Liver (tissue), 9 donors: ENCODE measurements around the gene ATOH8. TPM values are rescaled to one million over a fixed set of nuclear protein-coding genes. Genes with fewer than 3 reads are reported as not detected.

Experiments used
- DNase-seq: peaks from one replicate; pipeline ENCODE4 v3.0.0-alpha.2; 2017; ENCODE audit warnings: low spot score
- H3K27ac ChIP-seq, 2 donors: one replicate each; pipeline ENCODE4 v1.7.0; 2013; ENCODE audit warnings: inconsistent platforms in 2 of 2, low read length in 2 of 2, control low read depth in 1 of 2, low read depth in 1 of 2, mild to moderate bottlenecking in 1 of 2
- H3K27me3 ChIP-seq, 4 donors: one replicate each; pipeline versions ENCODE4 v1.6.1 to v1.7.0; 2013; ENCODE audit warnings: low read length in 3 of 4, inconsistent platforms in 1 of 4, mild to moderate bottlenecking in 1 of 4, moderate library complexity in 1 of 4; ENCODE audit not compliant: control insufficient read depth in 4 of 4, insufficient read depth in 4 of 4
- H3K36me3 ChIP-seq, 4 donors: one replicate each; pipeline versions ENCODE4 v1.6.1 to v1.7.0; 2013; ENCODE audit warnings: low read length in 3 of 4, mild to moderate bottlenecking in 3 of 4, low read depth in 1 of 4, moderate library complexity in 1 of 4; ENCODE audit not compliant: control insufficient read depth in 4 of 4, insufficient read depth in 3 of 4
- H3K4me1 ChIP-seq, 4 donors: one replicate each; pipeline versions ENCODE4 v1.6.1 to v1.7.0; 2013; ENCODE audit warnings: low read length in 3 of 4, mild to moderate bottlenecking in 3 of 4, moderate library complexity in 1 of 4; ENCODE audit not compliant: control insufficient read depth in 4 of 4, insufficient read depth in 4 of 4
- H3K4me3 ChIP-seq, 3 donors: one replicate each; pipeline versions ENCODE4 v1.6.1 to v1.7.0; 2013; ENCODE audit warnings: low read length in 3 of 3, control low read depth in 1 of 3, low read depth in 1 of 3, mild to moderate bottlenecking in 1 of 3
- H3K9ac ChIP-seq, 2 donors: one replicate each; pipeline ENCODE4 v1.7.0; 2013; ENCODE audit warnings: low read length in 2 of 2, mild to moderate bottlenecking in 2 of 2, moderate library complexity in 2 of 2, control low read depth in 1 of 2, low read depth in 1 of 2
- H3K9me3 ChIP-seq, 4 donors: one replicate each; pipeline versions ENCODE4 v1.6.1 to v1.7.0; 2013; ENCODE audit warnings: low read length in 3 of 4; ENCODE audit not compliant: control insufficient read depth in 4 of 4
- ATF3 ChIP-seq: IDR thresholded peaks from 2 replicates; pipeline ENCODE4 v1.6.1; 2016; ENCODE audit warnings: antibody characterized with exemption
- EGR1 ChIP-seq, 2 donors: IDR thresholded peaks; 2 replicates each; pipeline ENCODE4 v1.6.1; 2016 to 2018; ENCODE audit warnings: antibody characterized with exemption in 2 of 2, low read depth in 2 of 2
- FOXA1 ChIP-seq: IDR thresholded peaks from 2 replicates; pipeline ENCODE4 v1.6.1; 2016; ENCODE audit warnings: antibody characterized with exemption
- HNF4A ChIP-seq, 2 donors: conservative IDR thresholded peaks; 2 replicates each; pipeline ENCODE4 v1.6.1; 2016; ENCODE audit warnings: antibody characterized with exemption in 2 of 2, mild to moderate bottlenecking in 2 of 2
- JUND ChIP-seq, 2 donors: IDR thresholded peaks; 2 replicates each; pipeline ENCODE4 v1.6.1; 2016; ENCODE audit warnings: antibody characterized with exemption in 2 of 2
- MAX ChIP-seq: IDR thresholded peaks from 2 replicates; pipeline ENCODE4 v1.6.1; 2016; ENCODE audit warnings: antibody characterized with exemption
- NR2F2 ChIP-seq: IDR thresholded peaks from 2 replicates; pipeline ENCODE4 v1.6.1; 2016; ENCODE audit warnings: antibody characterized with exemption
- RAD21 ChIP-seq, 2 donors: IDR thresholded peaks; 2 replicates each; pipeline ENCODE4 v1.6.1; 2016; ENCODE audit warnings: antibody characterized with exemption in 2 of 2, mild to moderate bottlenecking in 2 of 2
- RXRA ChIP-seq, 2 donors: IDR thresholded peaks; 2 replicates each; pipeline ENCODE4 v1.6.1; 2017 to 2018; ENCODE audit warnings: antibody characterized with exemption in 2 of 2, mild to moderate bottlenecking in 1 of 2
- SP1 ChIP-seq: IDR thresholded peaks from 2 replicates; pipeline ENCODE4 v1.6.1; 2018; ENCODE audit warnings: antibody characterized with exemption, mild to moderate bottlenecking
- TAF1 ChIP-seq: conservative IDR thresholded peaks from 2 replicates; pipeline ENCODE4 v1.6.1; 2016; ENCODE audit warnings: antibody characterized with exemption, mild to moderate bottlenecking
- ZBTB33 ChIP-seq: IDR thresholded peaks from 2 replicates; pipeline ENCODE4 v1.6.1; 2016; ENCODE audit warnings: antibody characterized with exemption
- WGBS: extraction: QIAGEN DNeasy Blood & Tissue Kit; methylation state at CpG from one replicate; pipeline ENCODE4 v1.1.7; 2013; 5-methylcytosine and 5-hydroxymethylcytosine counted together
- polyA plus RNA-seq, 2 donors: library from polyadenylated mRNA; stranded (reverse) in 1 of 2; unstranded in 1 of 2; fragments of 200-250 nt in 1 of 2; fragments of >200 nt in 1 of 2; fragmentation: Nextera tagmentation in 1 of 2; extraction: Ambion mirVana in 1 of 2; gene quantifications; one replicate each; pipeline versions ENCODE4 v1.2.1 to v1.2.3, GENCODE V29; 2013 to 2015
- total RNA-seq, 2 donors: library from RNA; depleted of rRNA; stranded (reverse); fragments of >200 nt; gene quantifications; one replicate each; pipeline ENCODE4 v1.2.3, GENCODE V29; 2014
- TF ChIP-seq, protein P1 (sequence below): IDR thresholded peaks from 2 replicates; pipeline ENCODE4 v1.6.1; 2016; ENCODE audit warnings: antibody characterized with exemption, mild to moderate bottlenecking
- TF ChIP-seq, protein P2 (sequence below): fragments of 150-350 bp; IDR thresholded peaks from 2 replicates; pipeline ENCODE4 v1.5.1; 2017; ENCODE audit warnings: improper control_type of control experiment, low read depth, low read length; ENCODE audit not compliant: missing input control
- donor health status: healthy.
- donor health status: healthy.
- donor health status: healthy.
- donor health status: healthy.
- donor health status: healthy.

Gene ATOH8
- total and polyA plus RNA-seq, 4 donors: 0.33 to 37.7 (median 26.8) TPM

DNA sequence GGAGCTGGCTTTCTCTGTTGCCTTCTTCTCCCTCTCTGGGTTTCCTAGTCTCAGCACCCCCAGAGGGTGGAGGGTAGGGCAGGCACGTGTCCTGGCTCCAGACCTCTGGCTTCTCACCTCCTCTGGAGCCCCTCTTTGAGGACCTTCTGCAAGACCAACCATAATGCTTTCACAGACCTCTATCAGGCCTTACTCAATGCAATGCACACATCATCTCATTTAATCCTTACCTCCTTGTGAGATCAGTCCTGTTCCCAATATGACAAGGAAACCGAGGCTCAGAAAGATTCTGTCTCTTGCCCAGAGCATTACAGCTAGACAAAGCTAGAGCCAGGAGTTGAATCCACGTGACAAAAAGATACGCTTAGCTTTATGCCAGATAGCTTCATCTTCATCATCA lies 8.2 kb downstream of the ATOH8 start:
- no peak for DNase-seq
- no peaks in the 10 kb centered on the region for H3K27me3 ChIP-seq
- TF ChIP-seq, protein P1, sequence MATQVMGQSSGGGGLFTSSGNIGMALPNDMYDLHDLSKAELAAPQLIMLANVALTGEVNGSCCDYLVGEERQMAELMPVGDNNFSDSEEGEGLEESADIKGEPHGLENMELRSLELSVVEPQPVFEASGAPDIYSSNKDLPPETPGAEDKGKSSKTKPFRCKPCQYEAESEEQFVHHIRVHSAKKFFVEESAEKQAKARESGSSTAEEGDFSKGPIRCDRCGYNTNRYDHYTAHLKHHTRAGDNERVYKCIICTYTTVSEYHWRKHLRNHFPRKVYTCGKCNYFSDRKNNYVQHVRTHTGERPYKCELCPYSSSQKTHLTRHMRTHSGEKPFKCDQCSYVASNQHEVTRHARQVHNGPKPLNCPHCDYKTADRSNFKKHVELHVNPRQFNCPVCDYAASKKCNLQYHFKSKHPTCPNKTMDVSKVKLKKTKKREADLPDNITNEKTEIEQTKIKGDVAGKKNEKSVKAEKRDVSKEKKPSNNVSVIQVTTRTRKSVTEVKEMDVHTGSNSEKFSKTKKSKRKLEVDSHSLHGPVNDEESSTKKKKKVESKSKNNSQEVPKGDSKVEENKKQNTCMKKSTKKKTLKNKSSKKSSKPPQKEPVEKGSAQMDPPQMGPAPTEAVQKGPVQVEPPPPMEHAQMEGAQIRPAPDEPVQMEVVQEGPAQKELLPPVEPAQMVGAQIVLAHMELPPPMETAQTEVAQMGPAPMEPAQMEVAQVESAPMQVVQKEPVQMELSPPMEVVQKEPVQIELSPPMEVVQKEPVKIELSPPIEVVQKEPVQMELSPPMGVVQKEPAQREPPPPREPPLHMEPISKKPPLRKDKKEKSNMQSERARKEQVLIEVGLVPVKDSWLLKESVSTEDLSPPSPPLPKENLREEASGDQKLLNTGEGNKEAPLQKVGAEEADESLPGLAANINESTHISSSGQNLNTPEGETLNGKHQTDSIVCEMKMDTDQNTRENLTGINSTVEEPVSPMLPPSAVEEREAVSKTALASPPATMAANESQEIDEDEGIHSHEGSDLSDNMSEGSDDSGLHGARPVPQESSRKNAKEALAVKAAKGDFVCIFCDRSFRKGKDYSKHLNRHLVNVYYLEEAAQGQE: no peak
- TF ChIP-seq TAF1 (no peak), RXRA (IDR thresholded peaks at IDR 0.05) (no peak), FOXA1 (no peak), HNF4A (conservative IDR thresholded peaks at IDR 0.05) (no peak), JUND (IDR thresholded peaks at IDR 0.05) (no peak)
- TF ChIP-seq, protein P2, sequence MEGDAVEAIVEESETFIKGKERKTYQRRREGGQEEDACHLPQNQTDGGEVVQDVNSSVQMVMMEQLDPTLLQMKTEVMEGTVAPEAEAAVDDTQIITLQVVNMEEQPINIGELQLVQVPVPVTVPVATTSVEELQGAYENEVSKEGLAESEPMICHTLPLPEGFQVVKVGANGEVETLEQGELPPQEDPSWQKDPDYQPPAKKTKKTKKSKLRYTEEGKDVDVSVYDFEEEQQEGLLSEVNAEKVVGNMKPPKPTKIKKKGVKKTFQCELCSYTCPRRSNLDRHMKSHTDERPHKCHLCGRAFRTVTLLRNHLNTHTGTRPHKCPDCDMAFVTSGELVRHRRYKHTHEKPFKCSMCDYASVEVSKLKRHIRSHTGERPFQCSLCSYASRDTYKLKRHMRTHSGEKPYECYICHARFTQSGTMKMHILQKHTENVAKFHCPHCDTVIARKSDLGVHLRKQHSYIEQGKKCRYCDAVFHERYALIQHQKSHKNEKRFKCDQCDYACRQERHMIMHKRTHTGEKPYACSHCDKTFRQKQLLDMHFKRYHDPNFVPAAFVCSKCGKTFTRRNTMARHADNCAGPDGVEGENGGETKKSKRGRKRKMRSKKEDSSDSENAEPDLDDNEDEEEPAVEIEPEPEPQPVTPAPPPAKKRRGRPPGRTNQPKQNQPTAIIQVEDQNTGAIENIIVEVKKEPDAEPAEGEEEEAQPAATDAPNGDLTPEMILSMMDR: no peak
- no peak overlapping the region for H3K4me3 ChIP-seq
- WGBS: 66% methylated on average over 4 of the region's 4 CpGs
- peaks cover 0 to 11% (median 3%) of the 10 kb centered on the region in 4 donors for H3K36me3 ChIP-seq
- no peaks in the 10 kb centered on the region for H3K9me3 ChIP-seq
- peaks cover 29 to 65% (median 56%) of the 10 kb centered on the region in 4 donors for H3K4me1 ChIP-seq
- peak overlapping the region in 1 of 2 donors; percentile 65 for H3K27ac ChIP-seq
- peak overlapping the region in 1 of 2 donors; percentile 33 for H3K9ac ChIP-seq

- Histone ChIP-seq H3K27me3 (no peaks in the 10 kb centered on the region), H3K9ac (no peak overlapping the region), H3K36me3 (peaks cover 0 to 11% (median 3%) of the 10 kb centered on the region in 4 donors), H3K27ac (no peak overlapping the region), H3K9me3 (no peaks in the 10 kb centered on the region), H3K4me3 (no peak overlapping the region), H3K4me1 (peaks cover 25 to 60% (median 52%) of the 10 kb centered on the region in 4 donors)
- DNase-seq: no peak
- TF ChIP-seq ATF3: no peak
- no peak for TF ChIP-seq FOXA1
- no peak for TF ChIP-seq ZBTB33
- TF ChIP-seq RAD21 (IDR thresholded peaks at IDR 0.05): no peak
- no peak for TF ChIP-seq SP1
- no peak for TF ChIP-seq MAX
- no peak for TF ChIP-seq RXRA (IDR thresholded peaks at IDR 0.05)
- TF ChIP-seq, protein P2: no peak
- no peak for TF ChIP-seq TAF1
- TF ChIP-seq, protein P1: no peak
- no peak for TF ChIP-seq NR2F2
- TF ChIP-seq EGR1 (IDR thresholded peaks at IDR 0.05; ENCODE audit: low read depth in 2 of 2): no peak
- 59% methylated on average over 4 of the region's 4 CpGs for WGBS
Measured at GRCh38 chr2:85763132-85763531, 9.3 kb downstream of the ATOH8 start.
